Activated gamma-delta T cell treated with Interleukin-2 at 50 U/mL for 16 hours (primary cell): ENCODE data around the gene CSRNP2.
A peak's percentile ranks its signal among the peaks of the same experiment; 100 is the strongest.
"Not testable (repeated sequence)": the region's sequence is repeated elsewhere in the genome, so short reads cannot be mapped to it uniquely, and the experiment has no call there.

Source experiments
- DNase-seq: peaks from one replicate; pipeline ENCODE4 v3.0.0-alpha.2; 2020

Gene CSRNP2

GRCh38 chr12:51083126-51083833, at the start of gene CSRNP2:
Gene CSRNP2 (minus strand): TSS chr12:51083596. CDS start chr12:51076561, 7,035 bp downstream.
- peak; percentile 94 for DNase-seq

- DNase-seq = no peak
Observed at GRCh38 chr12:51132693-51133092, 49.3 kb upstream of the CSRNP2 start.

- DNase-seq = no peak
Observed at GRCh38 chr12:51131745-51132521, 48.5 kb upstream of the CSRNP2 start.

- no peak for DNase-seq
Observed at GRCh38 chr12:51128919-51129318, 45.5 kb upstream of the CSRNP2 start.

GRCh38 chr12:51127050-51127729, 43.8 kb upstream of the CSRNP2 start:
- DNase-seq = no peak

- DNase-seq = no peak
Observed at GRCh38 chr12:51126297-51126696, 42.9 kb upstream of the CSRNP2 start.

GRCh38 chr12:51124504-51124903, 41.1 kb upstream of the CSRNP2 start:
- no peak for DNase-seq

- DNase-seq = no peak
Observed at GRCh38 chr12:51122844-51123243, 39.4 kb upstream of the CSRNP2 start.

- DNase-seq = no peak
Observed at GRCh38 chr12:51118706-51119105, 35.3 kb upstream of the CSRNP2 start.

- no peak for DNase-seq
Observed at GRCh38 chr12:51115533-51115932, 32.1 kb upstream of the CSRNP2 start.

- DNase-seq = no peak
Observed at GRCh38 chr12:51108136-51108535, 24.7 kb upstream of the CSRNP2 start.

GRCh38 chr12:51103977-51104376, 20.6 kb upstream of the CSRNP2 start:
- no peak for DNase-seq

GRCh38 chr12:51098611-51099010, 15.2 kb upstream of the CSRNP2 start:
- DNase-seq = no peak

GRCh38 chr12:51090705-51091229, 7.4 kb upstream of the CSRNP2 start:
- no peak for DNase-seq

- DNase-seq = no peak
Observed at GRCh38 chr12:51087818-51088217, 4.4 kb upstream of the CSRNP2 start.

GRCh38 chr12:51086933-51087332, 3.5 kb upstream of the CSRNP2 start:
- DNase-seq = no peak

- no peak for DNase-seq
Observed at GRCh38 chr12:51085757-51086156, 2.4 kb upstream of the CSRNP2 start.

- DNase-seq = peak; percentile 23
Observed at GRCh38 chr12:51082561-51083125, 753 bp downstream of the CSRNP2 start.

GRCh38 chr12:51081421-51081820, 2.0 kb downstream of the CSRNP2 start:
- DNase-seq = no peak

GRCh38 chr12:51080136-51080535, 3.3 kb downstream of the CSRNP2 start:
- no peak for DNase-seq

GRCh38 chr12:51078866-51079265, 4.5 kb downstream of the CSRNP2 start:
- DNase-seq = not testable (repeated sequence)

- not testable (repeated sequence) for DNase-seq
Observed at GRCh38 chr12:51078346-51078745, 5.0 kb downstream of the CSRNP2 start.

GRCh38 chr12:51077930-51078329, 5.5 kb downstream of the CSRNP2 start:
- no peak for DNase-seq
